Esophagus muscularis mucosa (tissue), 4 donors: Measurements from ENCODE around the gene NSMF. TPM values are rescaled to one million over a fixed set of nuclear protein-coding genes. Genes with fewer than 3 reads are reported as not detected.
A peak's percentile ranks its signal among the peaks of the same experiment; 100 is the strongest.
"Not testable (repeated sequence)": the region's sequence is repeated elsewhere in the genome, so short reads cannot be mapped to it uniquely, and the experiment has no call there.

Source experiments
- DNase-seq: peaks from one replicate; pipeline ENCODE4 v3.0.0-alpha.2; 2017; ENCODE audit errors: extremely low spot score
- H3K27ac ChIP-seq, 4 donors: fragments of 200-600 bp; sonication (generic); replicated peaks in 1 of 4; 1 replicate in 3 of 4; 2 replicates in 1 of 4; pipeline ENCODE4 v1.5.1; 2016 to 2019; ENCODE audit warnings: mild to moderate bottlenecking in 1 of 4
- H3K27me3 ChIP-seq, 4 donors: fragments of 200-600 bp; sonication (generic); one replicate each; pipeline versions ENCODE4 v1.5.1 to v1.6.0; 2016 to 2019
- H3K36me3 ChIP-seq, 4 donors: fragments of 200-600 bp; sonication (generic); one replicate each; pipeline ENCODE4 v1.5.1; 2016 to 2019
- H3K4me1 ChIP-seq, 4 donors: fragments of 200-600 bp; sonication (generic); one replicate each; pipeline ENCODE4 v1.5.1; 2016 to 2019
- H3K4me3 ChIP-seq, 4 donors: fragments of 200-600 bp; sonication (generic); 1 replicate in 2 of 4; 2 replicates in 2 of 4; pipeline ENCODE4 v1.5.1; 2016 to 2019; ENCODE audit warnings: mild to moderate bottlenecking in 4 of 4, moderate library complexity in 1 of 4
- H3K9me3 ChIP-seq, 4 donors: fragments of 200-600 bp; sonication (generic); 1 replicate in 3 of 4; 2 replicates in 1 of 4; pipeline ENCODE4 v1.5.1; 2016 to 2019
- EP300 ChIP-seq: sonication (generic); formaldehyde crosslinking; IDR thresholded peaks from one replicate; pipeline ENCODE4 v1.6.1; 2017; ENCODE audit warnings: antibody characterized with exemption
- POLR2A ChIP-seq: fragments of 450-650 bp; IDR thresholded peaks from one replicate; pipeline ENCODE4 v1.6.1; 2017; ENCODE audit warnings: antibody characterized with exemption, moderate library complexity, mild to moderate bottlenecking, low read depth
- POLR2AphosphoS5 ChIP-seq, 2 donors: sonication (generic); formaldehyde crosslinking; IDR thresholded peaks; one replicate each; pipeline ENCODE4 v1.6.1; 2017; ENCODE audit warnings: antibody characterized with exemption in 2 of 2
- WGBS: methylation state at CpG from one replicate; pipeline ENCODE4 v1.1.5; 2018; 5-methylcytosine and 5-hydroxymethylcytosine counted together
- intact Hi-C: fragments of 100-400 bp; cut with DNase I; formaldehyde crosslinking; loops from one replicate; pipeline ENCODE4 v1.15.1; 2023
- total RNA-seq, 4 donors: library from RNA; depleted of rRNA; stranded (reverse); fragments of >200 nt; gene quantifications; one replicate each; pipeline versions ENCODE4 v1.1.0 to v1.2.1, GENCODE V29; 2016
- TF ChIP-seq, protein P1 (sequence below), 3 experiments: fragments of 200-600 bp in 2 of 3; fragments of 450-650 bp in 1 of 3; sonication (generic) in 2 of 3; IDR thresholded peaks; one replicate each; pipeline ENCODE4 v1.5.1; 2017 to 2019; ENCODE audit warnings: antibody characterized with exemption in 3 of 3, mild to moderate bottlenecking in 2 of 3, moderate library complexity in 1 of 3

The NSMF gene
- total RNA-seq, 4 donors from 2014 or later: 41.9 to 71.0 (median 58.9) TPM

DNA sequence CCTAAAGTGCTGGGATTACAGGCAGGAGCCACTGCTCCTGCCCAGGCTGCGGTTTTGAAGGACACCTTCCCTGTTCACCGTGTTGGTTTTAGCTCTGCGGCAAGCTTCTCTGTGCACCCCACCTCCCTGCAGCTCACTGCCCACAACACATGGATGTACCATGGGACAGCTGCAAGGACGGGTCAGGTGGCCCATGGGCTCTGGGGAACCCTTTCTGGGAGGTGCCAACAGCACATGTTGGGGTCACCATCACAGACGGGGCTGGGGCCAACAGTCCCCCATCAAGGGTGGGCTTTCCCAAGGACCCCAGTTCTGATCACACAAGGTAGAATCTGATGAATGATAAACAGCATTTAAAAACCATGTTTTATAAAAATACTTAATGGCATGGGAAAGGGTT is 43.7 kb downstream of the NSMF start:
- H3K36me3 ChIP-seq: peaks cover 0 to 11% (median 0%) of the 10 kb centered on the region in 4 donors
- no peak for TF ChIP-seq POLR2A
- intact Hi-C loops: no loop called here
- H3K4me1 ChIP-seq: peaks cover 20 to 45% (median 33%) of the 10 kb centered on the region in 4 donors
- H3K4me3 ChIP-seq: no peak overlapping the region
- H3K27me3 ChIP-seq: no peaks in the 10 kb centered on the region
- WGBS: 100% methylated on average over 5 of the region's 5 CpGs
- no peak overlapping the region for H3K27ac ChIP-seq
- no peak for DNase-seq
- no peaks in the 10 kb centered on the region for H3K9me3 ChIP-seq

DNA sequence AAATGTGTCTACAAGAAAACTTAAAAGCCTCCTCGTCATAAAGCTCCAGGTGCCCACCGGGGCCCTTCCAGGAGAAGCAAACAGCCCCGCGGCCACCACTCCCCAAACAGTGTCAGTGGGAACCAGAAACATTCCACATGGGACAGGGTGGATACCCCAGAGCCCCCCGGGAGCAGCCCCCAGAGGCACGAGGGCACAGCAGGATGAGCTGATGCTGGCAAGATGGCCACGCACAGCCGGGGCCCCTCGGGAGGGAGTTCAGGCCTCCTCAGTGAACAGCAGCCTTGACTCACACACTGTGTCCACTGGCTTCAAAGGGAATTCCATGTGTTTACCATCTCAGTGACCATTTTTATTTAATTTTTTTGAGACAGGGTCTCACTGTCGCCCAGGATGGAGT is 46.7 kb downstream of the NSMF start:
- TF ChIP-seq POLR2A: no peak
- TF ChIP-seq POLR2AphosphoS5 (IDR thresholded peaks at IDR 0.05): no peak
- TF ChIP-seq EP300: no peak
- TF ChIP-seq, protein P1, sequence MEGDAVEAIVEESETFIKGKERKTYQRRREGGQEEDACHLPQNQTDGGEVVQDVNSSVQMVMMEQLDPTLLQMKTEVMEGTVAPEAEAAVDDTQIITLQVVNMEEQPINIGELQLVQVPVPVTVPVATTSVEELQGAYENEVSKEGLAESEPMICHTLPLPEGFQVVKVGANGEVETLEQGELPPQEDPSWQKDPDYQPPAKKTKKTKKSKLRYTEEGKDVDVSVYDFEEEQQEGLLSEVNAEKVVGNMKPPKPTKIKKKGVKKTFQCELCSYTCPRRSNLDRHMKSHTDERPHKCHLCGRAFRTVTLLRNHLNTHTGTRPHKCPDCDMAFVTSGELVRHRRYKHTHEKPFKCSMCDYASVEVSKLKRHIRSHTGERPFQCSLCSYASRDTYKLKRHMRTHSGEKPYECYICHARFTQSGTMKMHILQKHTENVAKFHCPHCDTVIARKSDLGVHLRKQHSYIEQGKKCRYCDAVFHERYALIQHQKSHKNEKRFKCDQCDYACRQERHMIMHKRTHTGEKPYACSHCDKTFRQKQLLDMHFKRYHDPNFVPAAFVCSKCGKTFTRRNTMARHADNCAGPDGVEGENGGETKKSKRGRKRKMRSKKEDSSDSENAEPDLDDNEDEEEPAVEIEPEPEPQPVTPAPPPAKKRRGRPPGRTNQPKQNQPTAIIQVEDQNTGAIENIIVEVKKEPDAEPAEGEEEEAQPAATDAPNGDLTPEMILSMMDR (IDR thresholded peaks at IDR 0.05): no peak
- intact Hi-C loops: no loop called here
- H3K4me1 ChIP-seq: peaks cover 23 to 41% (median 34%) of the 10 kb centered on the region in 4 donors
- WGBS: 87% methylated on average over 10 of the region's 10 CpGs
- H3K27me3 ChIP-seq: no peaks in the 10 kb centered on the region
- no peaks in the 10 kb centered on the region for H3K9me3 ChIP-seq
- DNase-seq: no peak
- peaks cover 0 to 7% (median 0%) of the 10 kb centered on the region in 4 donors for H3K36me3 ChIP-seq
- peak overlapping the region; percentile 69 to 75 (median 72) for H3K27ac ChIP-seq
- H3K4me3 ChIP-seq: no peak overlapping the region

DNA sequence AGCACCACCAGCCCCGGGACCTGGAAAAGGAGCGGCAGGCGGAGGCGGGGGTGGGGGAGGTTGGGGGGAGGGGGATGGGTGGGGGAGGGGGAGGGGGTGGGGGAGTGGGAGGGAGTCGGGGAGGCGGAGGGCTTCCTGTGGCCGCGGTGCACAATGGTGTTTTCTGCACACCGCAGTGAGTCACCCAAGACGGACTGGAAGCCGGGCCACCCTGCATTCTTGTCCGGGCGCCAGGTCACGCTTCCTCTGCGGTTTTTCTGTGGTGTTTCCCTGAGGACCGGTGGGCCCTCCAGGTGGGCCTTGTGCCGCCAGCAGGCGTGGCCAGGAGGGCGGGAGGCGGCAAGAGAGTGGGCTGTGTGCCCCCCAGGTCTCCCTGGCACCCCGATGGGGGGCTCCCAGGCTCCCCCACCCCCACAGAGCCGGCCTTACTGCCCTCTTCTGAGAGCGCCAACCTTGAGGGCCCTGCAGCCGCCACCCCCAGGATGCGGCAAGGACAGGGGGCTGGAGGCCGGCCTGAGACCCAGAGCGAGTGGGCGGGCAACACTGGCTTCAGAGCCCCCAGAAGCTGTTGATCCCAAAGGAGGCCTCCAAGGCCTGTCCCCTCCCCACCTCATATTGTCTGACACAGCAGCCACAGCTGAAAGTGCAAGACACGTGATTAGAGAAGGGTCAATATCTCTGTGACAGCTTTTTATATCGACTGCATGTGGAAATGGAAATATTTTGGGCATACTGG is 47.3 kb downstream of the NSMF start:
- H3K4me1 ChIP-seq: peaks cover 29 to 41% (median 37%) of the 10 kb centered on the region in 4 donors
- H3K27me3 ChIP-seq: peaks cover 0 to under 1% (median 0%) of the 10 kb centered on the region in 4 donors
- H3K36me3 ChIP-seq: peaks cover 0 to under 1% (median 0%) of the 10 kb centered on the region in 4 donors
- peak overlapping the region; percentile 69 to 75 (median 72) for H3K27ac ChIP-seq
- H3K4me3 ChIP-seq: peak overlapping the region in 2 of 4 donors; percentile 5 to 35
- no peaks in the 10 kb centered on the region for H3K9me3 ChIP-seq
- no peak for DNase-seq
- 61% methylated on average over 18 of the region's 30 CpGs for WGBS
- no peak for TF ChIP-seq EP300
- no peak for TF ChIP-seq POLR2A
- peak in 1 of 2 donors; percentile 59 for TF ChIP-seq POLR2AphosphoS5 (IDR thresholded peaks at IDR 0.05)
- TF ChIP-seq, protein P1 (IDR thresholded peaks at IDR 0.05): no peak
- intact Hi-C loops: no loop called here

DNA sequence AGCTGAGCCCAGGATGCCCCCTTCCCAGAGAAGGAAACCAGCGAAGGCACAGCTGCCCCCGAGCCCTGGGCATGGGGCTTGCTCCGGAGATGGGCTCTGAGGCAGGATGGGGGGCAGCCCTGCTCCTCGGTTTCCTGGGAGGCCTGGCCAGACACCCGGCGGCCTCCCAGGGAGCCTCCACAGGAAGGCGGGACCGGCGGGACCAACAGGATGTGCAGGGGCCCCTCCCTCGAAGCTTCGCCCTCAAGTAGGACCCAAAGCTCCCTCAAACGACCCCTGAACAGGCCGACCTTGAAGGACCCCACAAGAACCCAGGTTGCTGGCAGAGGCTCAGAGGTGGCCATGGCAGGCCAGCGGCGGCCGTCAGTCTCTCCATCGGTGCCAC is 47.9 kb downstream of the NSMF start:
- Histone ChIP-seq H3K27me3 (peaks cover 0 to 6% (median 0%) of the 10 kb centered on the region in 4 donors), H3K4me3 (peak overlapping the region in 2 of 4 donors; percentile 12 to 35), H3K9me3 (no peaks in the 10 kb centered on the region), H3K27ac (peak overlapping the region in 3 of 4 donors; percentile 51 to 63 (median 55)), H3K4me1 (peaks cover 34 to 43% (median 41%) of the 10 kb centered on the region in 4 donors), H3K36me3 (no peaks in the 10 kb centered on the region)
- no peak for DNase-seq
- intact Hi-C loops: no loop called here
- 62% methylated on average over 3 of the region's 17 CpGs for WGBS
- TF ChIP-seq, protein P1 (IDR thresholded peaks at IDR 0.05): no peak
- TF ChIP-seq POLR2AphosphoS5 (IDR thresholded peaks at IDR 0.05): no peak
- TF ChIP-seq EP300: no peak
- TF ChIP-seq POLR2A: no peak

DNA sequence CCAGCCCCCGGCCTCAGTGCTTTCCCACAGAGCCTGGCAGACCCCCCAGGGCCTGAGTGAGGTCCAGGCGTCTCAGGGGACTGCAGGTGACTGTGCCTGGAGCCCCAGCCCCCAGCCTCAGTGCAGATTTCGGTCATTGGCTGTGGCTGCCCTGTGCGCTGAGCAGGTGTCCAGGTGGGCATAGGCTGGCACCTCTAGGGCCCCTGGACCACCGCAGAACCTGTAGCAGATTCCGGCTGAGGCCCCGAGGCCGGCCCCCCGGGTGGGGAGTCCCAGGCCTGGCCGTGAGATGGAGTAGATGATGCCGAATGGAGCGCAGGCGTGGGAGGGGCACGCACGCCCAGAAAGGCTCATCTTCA is 48.3 kb downstream of the NSMF start:
- no CpG with 5 or more reads among the region's 15 CpGs for WGBS
- Histone ChIP-seq H3K27ac (peak overlapping the region in 3 of 4 donors; percentile 51 to 63 (median 55)), H3K4me1 (peaks cover 35 to 45% (median 43%) of the 10 kb centered on the region in 4 donors), H3K4me3 (peak overlapping the region in 1 of 4 donors; percentile 35), H3K9me3 (no peaks in the 10 kb centered on the region), H3K27me3 (peaks cover 0 to 9% (median 0%) of the 10 kb centered on the region in 4 donors), H3K36me3 (no peaks in the 10 kb centered on the region)
- no peak for DNase-seq
- TF ChIP-seq POLR2AphosphoS5 (IDR thresholded peaks at IDR 0.05): no peak
- TF ChIP-seq, protein P1 (IDR thresholded peaks at IDR 0.05): no peak
- no peak for TF ChIP-seq POLR2A
- no peak for TF ChIP-seq EP300
- intact Hi-C loops: no loop called here

DNA sequence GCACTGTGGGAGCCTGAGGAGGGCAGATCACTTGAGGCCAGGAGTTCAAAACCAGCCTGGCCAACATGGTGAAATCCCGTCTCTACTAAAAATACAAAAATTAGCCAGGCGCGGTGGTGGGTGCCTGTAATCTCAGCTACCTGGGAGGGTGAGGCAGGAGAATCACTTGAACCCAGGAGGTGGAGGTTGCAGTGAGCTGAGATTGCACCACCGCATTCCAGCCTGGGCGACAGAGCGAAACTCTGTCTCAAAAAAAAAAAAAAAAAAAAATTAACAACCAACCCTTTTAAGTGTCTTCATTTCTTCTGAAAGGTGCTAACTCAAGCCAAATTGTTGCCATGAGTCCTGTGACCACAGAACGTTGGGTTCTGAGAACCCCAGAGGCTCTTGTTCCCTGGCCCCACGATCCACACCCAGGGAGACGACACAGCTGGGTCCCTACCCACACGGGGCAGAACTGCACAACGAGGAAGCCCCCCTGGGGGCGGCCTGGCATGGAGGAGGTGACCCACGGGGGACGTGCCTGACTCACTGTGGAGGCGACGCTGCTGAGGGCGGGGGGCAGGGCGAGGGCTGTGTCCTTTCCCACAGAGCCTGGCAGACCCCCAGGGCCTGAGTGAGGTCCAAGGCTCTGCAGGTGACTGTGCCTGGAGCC is 48.8 kb downstream of the NSMF start:
- WGBS: 86% methylated on average over 12 of the region's 18 CpGs
- H3K9me3 ChIP-seq, H3K4me3 ChIP-seq, intact Hi-C loops, H3K36me3 ChIP-seq, H3K27me3 ChIP-seq, DNase-seq: not testable (repeated sequence)
- Histone ChIP-seq H3K4me1 (peaks cover 35 to 45% (median 43%) of the 10 kb centered on the region in 4 donors), H3K27ac (peak overlapping the region in 2 of 4 donors; percentile 51 to 63)
